ENCODE data around the gene CIRBP. TPM values are rescaled to one million over a fixed set of nuclear protein-coding genes. Genes with fewer than 3 reads are reported as not detected.

CIRBP gene
- total RNA-seq (ENCODE audit: unreplicated experiment) = 315 TPM
- long read RNA-seq, transcript CIRBP-210 (8 exons, 938 nt) = minor isoform, 7 of 308 reads
- long read RNA-seq, transcript CIRBP-201 (7 exons, 1,328 nt) = major isoform, 227 of 308 reads
- long read RNA-seq, transcript CIRBP-246 (6 exons, 1,043 nt) = minor isoform, 10 of 308 reads
- long read RNA-seq, partial matches to known transcripts = 15 of 308 reads
- long read RNA-seq, other reads (novel, unspliced or antisense) = 38 of 308 reads

- H3K36me3 Mint-ChIP-seq (ENCODE audit: low read depth, unreplicated experiment) = peaks cover 30% of the 10 kb centered on the region
- DNase-seq (ENCODE audit: low spot score) = peak; percentile 99
- H3K27me3 Mint-ChIP-seq (ENCODE audit: unreplicated experiment) = peaks cover 24% of the 10 kb centered on the region
- H3K4me3 Mint-ChIP-seq (ENCODE audit: unreplicated experiment) = peak within 1 kb of the TSS; percentile 94
- peaks cover 41% of the 10 kb centered on the region for H3K4me1 Mint-ChIP-seq (ENCODE audit: unreplicated experiment)
- TF ChIP-seq CTCF (IDR thresholded peaks at IDR 0.05; ENCODE audit: unreplicated experiment) = peak; percentile 29
- peak within 1 kb of the TSS; percentile 91 for H3K27ac Mint-ChIP-seq (ENCODE audit: unreplicated experiment)
- no peaks in the 10 kb centered on the region for H3K9me3 Mint-ChIP-seq (ENCODE audit: unreplicated experiment)
Observed at GRCh38 chr19:1269065-1269477, at the start of gene CIRBP. TSS of gene CIRBP (plus strand) at chr19:1269332. CDS start at chr19:1270934, 1,602 bp downstream.

- Mint-ChIP-seq H3K36me3 (ENCODE audit: low read depth, unreplicated experiment) (no peaks in the 10 kb centered on the region), H3K9me3 (ENCODE audit: unreplicated experiment) (no peaks in the 10 kb centered on the region), H3K27ac (ENCODE audit: unreplicated experiment) (no peak overlapping the region), H3K4me3 (ENCODE audit: unreplicated experiment) (no peak overlapping the region), H3K4me1 (ENCODE audit: unreplicated experiment) (peaks cover 4% of the 10 kb centered on the region), H3K27me3 (ENCODE audit: unreplicated experiment) (peaks cover 7% of the 10 kb centered on the region)
- no peak for DNase-seq (ENCODE audit: low spot score)
- TF ChIP-seq CTCF (IDR thresholded peaks at IDR 0.05; ENCODE audit: unreplicated experiment) = no peak
Observed at GRCh38 chr19:1219786-1220476, 49.2 kb upstream of the CIRBP start.

- no peak for TF ChIP-seq CTCF (IDR thresholded peaks at IDR 0.05; ENCODE audit: unreplicated experiment)
- H3K4me1 Mint-ChIP-seq (ENCODE audit: unreplicated experiment) = peaks cover 4% of the 10 kb centered on the region
- DNase-seq (ENCODE audit: low spot score) = no peak
- no peaks in the 10 kb centered on the region for H3K36me3 Mint-ChIP-seq (ENCODE audit: low read depth, unreplicated experiment)
- H3K27ac Mint-ChIP-seq (ENCODE audit: unreplicated experiment) = no peak overlapping the region
- no peak overlapping the region for H3K4me3 Mint-ChIP-seq (ENCODE audit: unreplicated experiment)
- H3K27me3 Mint-ChIP-seq (ENCODE audit: unreplicated experiment) = peaks cover 7% of the 10 kb centered on the region
- no peaks in the 10 kb centered on the region for H3K9me3 Mint-ChIP-seq (ENCODE audit: unreplicated experiment)
Observed at GRCh38 chr19:1220477-1220930, 48.6 kb upstream of the CIRBP start.

GRCh38 chr19:1220976-1221903, 47.9 kb upstream of the CIRBP start:
- Mint-ChIP-seq H3K4me3 (ENCODE audit: unreplicated experiment) (no peak overlapping the region), H3K4me1 (ENCODE audit: unreplicated experiment) (no peaks in the 10 kb centered on the region), H3K36me3 (ENCODE audit: low read depth, unreplicated experiment) (no peaks in the 10 kb centered on the region), H3K27me3 (ENCODE audit: unreplicated experiment) (peaks cover 4% of the 10 kb centered on the region), H3K27ac (ENCODE audit: unreplicated experiment) (no peak overlapping the region), H3K9me3 (ENCODE audit: unreplicated experiment) (no peaks in the 10 kb centered on the region)
- TF ChIP-seq CTCF (IDR thresholded peaks at IDR 0.05; ENCODE audit: unreplicated experiment) = peak; percentile 47
- DNase-seq (ENCODE audit: low spot score) = peak; percentile 69

Data from endothelial cell (in vitro differentiated cells).